H1 (cell line): Measurements from ENCODE around the gene CHDH.

ENCODE experiments used
- CBX5 ChIP-seq: fragments of 300-800, 300-1000 bp; sonication (generic); IDR thresholded peaks from 2 replicates; pipeline ENCODE4 v1.7.1; 2016; ENCODE audit warnings: antibody characterized with exemption, low read length, low read depth
- EP300 ChIP-seq, 2 experiments: IDR thresholded peaks; 1 replicate in 1 of 2; 2 replicates in 1 of 2; pipeline ENCODE4 v1.6.1; 2011 to 2012; ENCODE audit warnings: low read depth in 2 of 2, low read length in 2 of 2, mild to moderate bottlenecking in 2 of 2, borderline replicate concordance in 1 of 2, inconsistent platforms in 1 of 2, moderate library complexity in 1 of 2
- EZH2 ChIP-seq: fragments of 200-600 bp; sonication (generic); IDR thresholded peaks from 2 replicates; pipeline ENCODE4 v1.7.1; 2012; ENCODE audit warnings: low read depth, mild to moderate bottlenecking, moderate library complexity, low read length, inconsistent platforms; ENCODE audit not compliant: severe bottlenecking
- KDM1A ChIP-seq: fragments of 200-600, 300-600 bp; sonication (generic); IDR thresholded peaks from 2 replicates; pipeline ENCODE4 v1.7.1; 2016; ENCODE audit warnings: mild to moderate bottlenecking, low read length, borderline replicate concordance
- POLR2A ChIP-seq, 2 experiments: IDR thresholded peaks; 1 replicate in 1 of 2; 2 replicates in 1 of 2; pipeline ENCODE4 v1.6.1; 2011; ENCODE audit warnings: low read depth in 2 of 2, low read length in 2 of 2, mild to moderate bottlenecking in 2 of 2; ENCODE audit errors: control extremely low read depth in 1 of 2
- RAD21 ChIP-seq, 2 experiments: IDR thresholded peaks in 1 of 2; conservative IDR thresholded peaks in 1 of 2; 2 replicates each; pipeline ENCODE4 v1.6.1; 2011; ENCODE audit warnings: low read depth in 2 of 2, low read length in 2 of 2, improper control_type of control experiment in 1 of 2, inconsistent platforms in 1 of 2, mild to moderate bottlenecking in 1 of 2, moderate library complexity in 1 of 2
- SRF ChIP-seq: IDR thresholded peaks from 2 replicates; pipeline ENCODE4 v1.6.1; 2011; ENCODE audit warnings: mild to moderate bottlenecking, low read depth, low read length, moderate library complexity
- TAF1 ChIP-seq: IDR thresholded peaks from 2 replicates; pipeline ENCODE4 v1.6.1; 2011; ENCODE audit warnings: mild to moderate bottlenecking, low read depth, low read length
- TEAD4 ChIP-seq: IDR thresholded peaks from 2 replicates; pipeline ENCODE4 v1.6.1; 2012; ENCODE audit warnings: low read depth, low read length, inconsistent platforms, mixed read lengths
- TF ChIP-seq, protein P1 (sequence below), 3 experiments: IDR thresholded peaks; 1 replicate in 2 of 3; 2 replicates in 1 of 3; pipeline versions ENCODE4 v1.5.1 to v1.6.1; 2011; ENCODE audit warnings: low read length in 3 of 3, mild to moderate bottlenecking in 3 of 3, inconsistent platforms in 2 of 3, low read depth in 1 of 3, moderate library complexity in 1 of 3; ENCODE audit not compliant: insufficient read depth in 1 of 3; ENCODE audit errors: control extremely low read depth in 1 of 3
- TF ChIP-seq, protein P2 (sequence below): IDR thresholded peaks from 2 replicates; pipeline ENCODE4 v1.6.1; 2012; ENCODE audit warnings: inconsistent platforms
- TF ChIP-seq, protein P3 (sequence below): IDR thresholded peaks from 2 replicates; pipeline ENCODE4 v1.6.1; 2012; ENCODE audit warnings: low read length, inconsistent platforms
- TF ChIP-seq, protein P4 (sequence below): IDR thresholded peaks from 2 replicates; pipeline ENCODE4 v1.6.1; 2011; ENCODE audit warnings: low read depth, mild to moderate bottlenecking, low read length; ENCODE audit not compliant: insufficient read depth

DNA sequence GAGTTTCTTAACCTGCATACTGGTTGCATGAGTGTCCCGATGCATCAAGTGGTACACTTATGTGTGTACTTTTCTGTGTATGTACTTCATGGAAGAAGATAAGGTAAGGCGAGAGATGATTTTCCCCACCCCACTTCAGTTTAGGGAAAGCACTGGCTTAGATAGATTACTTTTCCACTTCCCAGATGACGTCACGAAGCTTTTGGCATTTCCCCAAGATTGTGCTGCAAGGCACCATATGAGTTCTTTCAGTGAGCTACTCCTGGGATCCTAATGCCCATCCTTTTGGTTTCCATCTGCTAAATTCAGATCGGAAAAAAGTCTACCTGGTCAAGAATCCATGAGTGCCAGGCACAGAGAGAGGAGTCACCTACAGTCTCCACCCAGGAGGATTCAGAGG lies 4.7 kb upstream of the CHDH start:
- TF ChIP-seq TAF1 (no peak), POLR2A (IDR thresholded peaks at IDR 0.05; ENCODE audit: control extremely low read depth in 1 of 2, low read depth in 2 of 2, low read length in 2 of 2) (no peak), EZH2 (no peak), EP300 (IDR thresholded peaks at IDR 0.05; ENCODE audit: borderline replicate concordance in 1 of 2, low read depth in 2 of 2, low read length in 2 of 2) (no peak), CBX5 (no peak), KDM1A (no peak), RAD21 (IDR thresholded peaks at IDR 0.05 in 1 of 2, conservative IDR thresholded peaks at IDR 0.05 in 1 of 2; ENCODE audit: low read depth in 2 of 2, low read length in 2 of 2) (no peak), TEAD4 (no peak), SRF (no peak)
- TF ChIP-seq, protein P1, sequence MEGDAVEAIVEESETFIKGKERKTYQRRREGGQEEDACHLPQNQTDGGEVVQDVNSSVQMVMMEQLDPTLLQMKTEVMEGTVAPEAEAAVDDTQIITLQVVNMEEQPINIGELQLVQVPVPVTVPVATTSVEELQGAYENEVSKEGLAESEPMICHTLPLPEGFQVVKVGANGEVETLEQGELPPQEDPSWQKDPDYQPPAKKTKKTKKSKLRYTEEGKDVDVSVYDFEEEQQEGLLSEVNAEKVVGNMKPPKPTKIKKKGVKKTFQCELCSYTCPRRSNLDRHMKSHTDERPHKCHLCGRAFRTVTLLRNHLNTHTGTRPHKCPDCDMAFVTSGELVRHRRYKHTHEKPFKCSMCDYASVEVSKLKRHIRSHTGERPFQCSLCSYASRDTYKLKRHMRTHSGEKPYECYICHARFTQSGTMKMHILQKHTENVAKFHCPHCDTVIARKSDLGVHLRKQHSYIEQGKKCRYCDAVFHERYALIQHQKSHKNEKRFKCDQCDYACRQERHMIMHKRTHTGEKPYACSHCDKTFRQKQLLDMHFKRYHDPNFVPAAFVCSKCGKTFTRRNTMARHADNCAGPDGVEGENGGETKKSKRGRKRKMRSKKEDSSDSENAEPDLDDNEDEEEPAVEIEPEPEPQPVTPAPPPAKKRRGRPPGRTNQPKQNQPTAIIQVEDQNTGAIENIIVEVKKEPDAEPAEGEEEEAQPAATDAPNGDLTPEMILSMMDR (IDR thresholded peaks at IDR 0.05; ENCODE audit: control extremely low read depth in 1 of 3, insufficient read depth in 1 of 3, low read depth in 1 of 3, low read length in 3 of 3) = no peak
- TF ChIP-seq, protein P2, sequence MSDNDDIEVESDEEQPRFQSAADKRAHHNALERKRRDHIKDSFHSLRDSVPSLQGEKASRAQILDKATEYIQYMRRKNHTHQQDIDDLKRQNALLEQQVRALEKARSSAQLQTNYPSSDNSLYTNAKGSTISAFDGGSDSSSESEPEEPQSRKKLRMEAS = no peak
- TF ChIP-seq, protein P3, sequence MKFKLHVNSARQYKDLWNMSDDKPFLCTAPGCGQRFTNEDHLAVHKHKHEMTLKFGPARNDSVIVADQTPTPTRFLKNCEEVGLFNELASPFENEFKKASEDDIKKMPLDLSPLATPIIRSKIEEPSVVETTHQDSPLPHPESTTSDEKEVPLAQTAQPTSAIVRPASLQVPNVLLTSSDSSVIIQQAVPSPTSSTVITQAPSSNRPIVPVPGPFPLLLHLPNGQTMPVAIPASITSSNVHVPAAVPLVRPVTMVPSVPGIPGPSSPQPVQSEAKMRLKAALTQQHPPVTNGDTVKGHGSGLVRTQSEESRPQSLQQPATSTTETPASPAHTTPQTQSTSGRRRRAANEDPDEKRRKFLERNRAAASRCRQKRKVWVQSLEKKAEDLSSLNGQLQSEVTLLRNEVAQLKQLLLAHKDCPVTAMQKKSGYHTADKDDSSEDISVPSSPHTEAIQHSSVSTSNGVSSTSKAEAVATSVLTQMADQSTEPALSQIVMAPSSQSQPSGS = no peak
- TF ChIP-seq, protein P4, sequence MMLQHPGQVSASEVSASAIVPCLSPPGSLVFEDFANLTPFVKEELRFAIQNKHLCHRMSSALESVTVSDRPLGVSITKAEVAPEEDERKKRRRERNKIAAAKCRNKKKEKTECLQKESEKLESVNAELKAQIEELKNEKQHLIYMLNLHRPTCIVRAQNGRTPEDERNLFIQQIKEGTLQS = no peak
